Measurements from ENCODE around the gene CISH.

Gene CISH

GRCh38 chr3:50651920-50652529 is 40.5 kb upstream of the CISH start:
- TF ChIP-seq CTCF (IDR thresholded peaks at IDR 0.05; ENCODE audit: low read depth, low read length), result no peak
- Histone ChIP-seq H3K9me3 (ENCODE audit: severe bottlenecking) (no peaks in the 10 kb centered on the region), H3K27me3 (ENCODE audit: insufficient read depth, low read depth, severe bottlenecking) (no peaks in the 10 kb centered on the region), H3K36me3 (no peaks in the 10 kb centered on the region; the same call in 1 of the 2 replicates), H3K27ac (no peak overlapping the region), H3K4me3 (ENCODE audit: low read depth, low read length) (no peak overlapping the region)
- no peak for DNase-seq

GRCh38 chr3:50651445-50651844 is 39.9 kb upstream of the CISH start:
- H3K4me3 ChIP-seq (ENCODE audit: low read depth, low read length), result no peak overlapping the region
- no peak for TF ChIP-seq CTCF (IDR thresholded peaks at IDR 0.05; ENCODE audit: low read depth, low read length)
- no peaks in the 10 kb centered on the region; the same call in 1 of the 2 replicates for H3K36me3 ChIP-seq
- no peak for DNase-seq
- H3K9me3 ChIP-seq (ENCODE audit: severe bottlenecking), result no peaks in the 10 kb centered on the region
- no peak overlapping the region for H3K27ac ChIP-seq
- H3K27me3 ChIP-seq (ENCODE audit: insufficient read depth, low read depth, severe bottlenecking), result no peaks in the 10 kb centered on the region

GRCh38 chr3:50650018-50650417 is 38.4 kb upstream of the CISH start:
- TF ChIP-seq CTCF (IDR thresholded peaks at IDR 0.05; ENCODE audit: low read depth, low read length), result no peak
- no peak for DNase-seq
- Histone ChIP-seq H3K27ac (no peak overlapping the region), H3K4me3 (ENCODE audit: low read depth, low read length) (no peak overlapping the region), H3K9me3 (ENCODE audit: severe bottlenecking) (no peaks in the 10 kb centered on the region), H3K27me3 (ENCODE audit: insufficient read depth, low read depth, severe bottlenecking) (no peaks in the 10 kb centered on the region), H3K36me3 (peaks cover 5% of the 10 kb centered on the region; the same call in 1 of the 2 replicates)

GRCh38 chr3:50649451-50649931 is 37.9 kb upstream of the CISH start:
- no peak overlapping the region for H3K4me3 ChIP-seq (ENCODE audit: low read depth, low read length)
- no peak for TF ChIP-seq CTCF (IDR thresholded peaks at IDR 0.05; ENCODE audit: low read depth, low read length)
- H3K36me3 ChIP-seq, result peaks cover 6% of the 10 kb centered on the region; the same call in 1 of the 2 replicates
- H3K27ac ChIP-seq, result no peak overlapping the region
- H3K9me3 ChIP-seq (ENCODE audit: severe bottlenecking), result no peaks in the 10 kb centered on the region
- no peaks in the 10 kb centered on the region for H3K27me3 ChIP-seq (ENCODE audit: insufficient read depth, low read depth, severe bottlenecking)
- no peak for DNase-seq

- no peaks in the 10 kb centered on the region for H3K27me3 ChIP-seq (ENCODE audit: insufficient read depth, low read depth, severe bottlenecking)
- H3K4me3 ChIP-seq (ENCODE audit: low read depth, low read length), result no peak overlapping the region
- no peaks in the 10 kb centered on the region for H3K9me3 ChIP-seq (ENCODE audit: severe bottlenecking)
- H3K27ac ChIP-seq, result no peak overlapping the region
- no peak for TF ChIP-seq CTCF (IDR thresholded peaks at IDR 0.05; ENCODE audit: low read depth, low read length)
- H3K36me3 ChIP-seq, result peaks cover 6% of the 10 kb centered on the region; the same call in 1 of the 2 replicates
- DNase-seq, result no peak
Measured at GRCh38 chr3:50648944-50649343, 37.4 kb upstream of the CISH start.

GRCh38 chr3:50648313-50648712 is 36.7 kb upstream of the CISH start:
- no peak for TF ChIP-seq CTCF (IDR thresholded peaks at IDR 0.05; ENCODE audit: low read depth, low read length)
- Histone ChIP-seq H3K36me3 (peaks cover 7% of the 10 kb centered on the region), H3K27me3 (ENCODE audit: insufficient read depth, low read depth, severe bottlenecking) (no peaks in the 10 kb centered on the region), H3K9me3 (ENCODE audit: severe bottlenecking) (no peaks in the 10 kb centered on the region), H3K4me3 (ENCODE audit: low read depth, low read length) (no peak overlapping the region), H3K27ac (no peak overlapping the region)
- peak; percentile 21 for DNase-seq
